PC-3 (cell line): Measurements from ENCODE around the gene HAP1. TPM values are rescaled to one million over a fixed set of nuclear protein-coding genes. Genes with fewer than 3 reads are reported as not detected.
A peak's percentile ranks its signal among the peaks of the same experiment; 100 is the strongest.

ENCODE experiments used
- ATAC-seq: fragments of 200-7000 bp; cut with Tn5 transposase; 2 replicates; pipeline ENCODE4 v1.9.1; 2020; ENCODE audit warnings: mild to moderate bottlenecking, moderate library complexity
- BruUV-seq: library from RNA; stranded (reverse); fragments of 400-500 nt; replicated peaks from 2 replicates; lab custom pipeline; 2021; lab: Mats Ljungman, UMichigan
- CTCF ChIA-PET: fragments of 300-600 bp; sonication (Branson Sonifier 250); formaldehyde crosslinking; loops from one replicate; lab custom pipeline; 2022; ENCODE audit warnings: antibody characterized with exemption; lab: Charles Lee
- POLR2A ChIA-PET: fragments of 300-600 bp; sonication (Branson Sonifier 250); formaldehyde crosslinking; loops from one replicate; lab custom pipeline; 2022; ENCODE audit warnings: antibody characterized with exemption; ENCODE audit not compliant: unreplicated experiment; lab: Charles Lee
- DNase-seq: peaks from one replicate; pipeline ENCODE4 v3.0.0-alpha.2; 2015
- H2AFZ ChIP-seq: fragments of 300-600 bp; sonication (generic); 2 replicates; pipeline ENCODE4 v1.6.0; 2016; ENCODE audit warnings: antibody characterized with exemption, low read length
- H3F3A ChIP-seq: fragments of 300-600 bp; sonication (generic); one replicate; pipeline ENCODE4 v1.6.0; 2017; ENCODE audit warnings: antibody characterized with exemption, low read length, control low read depth, mild to moderate bottlenecking; ENCODE audit not compliant: unreplicated experiment
- H3K27ac ChIP-seq: fragments of 300-600 bp; sonication (generic); 2 replicates; pipeline ENCODE4 v1.5.1; 2016; ENCODE audit warnings: mild to moderate bottlenecking, low read length
- H3K27me3 ChIP-seq: fragments of 300-600 bp; sonication (generic); 2 replicates; pipeline ENCODE4 v1.6.1; 2016; ENCODE audit warnings: low read length, mixed read lengths
- H3K36me3 ChIP-seq: fragments of 300-600 bp; sonication (generic); 2 replicates; pipeline ENCODE4 v1.6.1; 2016; ENCODE audit warnings: low read depth, mixed run types, low read length, mixed read lengths
- H3K4me1 ChIP-seq: fragments of 300-600 bp; sonication (generic); 2 replicates; pipeline ENCODE4 v1.5.1; 2016; ENCODE audit warnings: low read length; ENCODE audit not compliant: insufficient read depth
- H3K4me2 ChIP-seq: fragments of 300-600 bp; sonication (generic); 2 replicates; pipeline ENCODE4 v1.6.0; 2016; ENCODE audit warnings: low read length
- H3K4me3 ChIP-seq: fragments of 300-600 bp; sonication (generic); 2 replicates; pipeline ENCODE4 v1.5.1; 2016; ENCODE audit warnings: mild to moderate bottlenecking, low read length, mixed read lengths
- H3K79me2 ChIP-seq: fragments of 300-600 bp; sonication (generic); 2 replicates; pipeline ENCODE4 v1.6.1; 2017; ENCODE audit warnings: low read length, mixed read lengths
- H3K9ac ChIP-seq: fragments of 300-600 bp; sonication (generic); 2 replicates; pipeline ENCODE4 v1.6.0; 2016; ENCODE audit warnings: mild to moderate bottlenecking, low read length
- H3K9me2 ChIP-seq: fragments of 300-600 bp; sonication (generic); replicated peaks from 2 replicates; pipeline ENCODE4 v1.6.1; 2016; ENCODE audit warnings: mixed run types, low read length, mixed read lengths
- H3K9me3 ChIP-seq: fragments of 300-600 bp; sonication (generic); 2 replicates; pipeline ENCODE4 v1.6.1; 2016; ENCODE audit warnings: low read length, mixed read lengths
- H4K20me1 ChIP-seq: fragments of 300-600 bp; sonication (generic); 2 replicates; pipeline ENCODE4 v1.6.1; 2016; ENCODE audit warnings: low read length, mixed read lengths
- EZH2 ChIP-seq: fragments of 300-600 bp; sonication (generic); IDR thresholded peaks from one replicate; pipeline ENCODE4 v1.6.1; 2017; ENCODE audit warnings: antibody characterized with exemption, mild to moderate bottlenecking, low read length; ENCODE audit not compliant: unreplicated experiment
- EZH2phosphoT487 ChIP-seq: fragments of 300-600 bp; sonication (generic); IDR thresholded peaks from 2 replicates; pipeline ENCODE4 v1.6.1; 2018; ENCODE audit warnings: mild to moderate bottlenecking, antibody characterized with exemption, low read length, borderline replicate concordance
- intact Hi-C: fragments of 100-400 bp; cut with micrococcal nuclease; formaldehyde crosslinking; loops from 2 replicates; pipeline ENCODE4 v1.9.0; 2023
- total RNA-seq: library from RNA; depleted of rRNA; stranded (reverse); fragments of >200 nt; gene quantifications from 2 replicates; pipeline ENCODE4 v1.2.3, GENCODE V29; 2014
- TF ChIP-seq, protein P1 (sequence below): fragments of 300-600 bp; sonication (generic); conservative IDR thresholded peaks from 2 replicates; pipeline ENCODE4 v1.5.1; 2017; ENCODE audit warnings: antibody characterized with exemption, low read depth, mild to moderate bottlenecking, low read length

HAP1 gene
- total RNA-seq, 1 experiment from 2014 or later: 1.2 TPM

DNA sequence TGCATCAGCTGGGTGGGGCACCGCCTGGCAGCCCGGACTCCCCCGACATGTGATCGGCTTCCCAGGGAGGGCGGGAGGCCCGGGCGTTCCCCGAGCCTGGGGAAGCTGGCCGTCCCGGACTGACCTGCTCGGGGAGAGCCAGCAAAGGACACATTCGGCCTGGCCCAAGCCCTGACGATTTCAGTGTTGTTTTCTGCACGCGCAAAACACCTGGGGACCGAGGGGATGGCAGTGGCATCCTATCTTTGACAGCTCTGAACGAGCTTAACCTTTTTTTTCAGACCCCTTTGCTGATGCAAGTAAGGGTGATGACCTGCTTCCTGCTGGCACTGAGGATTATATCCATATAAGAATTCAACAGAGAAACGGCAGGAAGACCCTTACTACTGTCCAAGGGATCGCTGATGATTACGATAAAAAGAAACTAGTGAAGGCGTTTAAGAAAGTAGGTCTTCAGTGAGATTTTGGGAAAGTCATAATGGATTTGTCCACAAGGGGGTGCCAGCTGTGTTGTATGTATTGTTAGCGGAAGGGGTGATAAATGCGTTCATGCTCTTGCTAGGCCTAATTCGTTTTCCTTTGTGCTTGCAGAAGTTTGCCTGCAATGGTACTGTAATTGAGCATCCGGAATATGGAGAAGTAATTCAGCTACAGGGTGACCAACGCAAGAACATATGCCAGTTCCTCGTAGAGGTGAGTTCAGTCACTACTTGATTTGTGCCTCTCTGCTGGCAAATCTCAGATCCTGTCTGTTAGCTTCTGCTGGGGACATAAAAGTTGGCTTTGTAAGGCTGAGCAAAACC lies 44.7 kb downstream of the HAP1 start:
- H3K4me3 ChIP-seq: peak overlapping the region; percentile 97
- no TSS peak for BruUV-seq
- no peak overlapping the region for H2AFZ ChIP-seq
- no peaks in the 10 kb centered on the region for H3K27me3 ChIP-seq
- peak overlapping the region; percentile 100 for H3K9ac ChIP-seq
- peaks cover 6% of the 10 kb centered on the region; the same call in 1 of the 2 replicates for H3K4me1 ChIP-seq
- ATAC-seq: no peak
- ChIA-PET POLR2A (interaction anchor here (0.5 to 0.6 kb wide), 2 partner anchors 164 to 1084 kb away, joined by 3 to 6 read pairs; no protein-coding TSS in a partner anchor), CTCF (interaction anchor here (0.6 kb wide), 2 partner anchors 39 to 823 kb away, joined by 3 to 4 read pairs; partner anchors contain the start of gene KRT12)
- H3K9me2 ChIP-seq: no peaks in the 10 kb centered on the region
- no peaks in the 10 kb centered on the region for H3K9me3 ChIP-seq
- peaks cover 33% of the 10 kb centered on the region for H3K36me3 ChIP-seq
- H3K79me2 ChIP-seq: peaks cover 28% of the 10 kb centered on the region
- TF ChIP-seq EZH2: no peak
- no peak for TF ChIP-seq EZH2phosphoT487
- TF ChIP-seq, protein P1, sequence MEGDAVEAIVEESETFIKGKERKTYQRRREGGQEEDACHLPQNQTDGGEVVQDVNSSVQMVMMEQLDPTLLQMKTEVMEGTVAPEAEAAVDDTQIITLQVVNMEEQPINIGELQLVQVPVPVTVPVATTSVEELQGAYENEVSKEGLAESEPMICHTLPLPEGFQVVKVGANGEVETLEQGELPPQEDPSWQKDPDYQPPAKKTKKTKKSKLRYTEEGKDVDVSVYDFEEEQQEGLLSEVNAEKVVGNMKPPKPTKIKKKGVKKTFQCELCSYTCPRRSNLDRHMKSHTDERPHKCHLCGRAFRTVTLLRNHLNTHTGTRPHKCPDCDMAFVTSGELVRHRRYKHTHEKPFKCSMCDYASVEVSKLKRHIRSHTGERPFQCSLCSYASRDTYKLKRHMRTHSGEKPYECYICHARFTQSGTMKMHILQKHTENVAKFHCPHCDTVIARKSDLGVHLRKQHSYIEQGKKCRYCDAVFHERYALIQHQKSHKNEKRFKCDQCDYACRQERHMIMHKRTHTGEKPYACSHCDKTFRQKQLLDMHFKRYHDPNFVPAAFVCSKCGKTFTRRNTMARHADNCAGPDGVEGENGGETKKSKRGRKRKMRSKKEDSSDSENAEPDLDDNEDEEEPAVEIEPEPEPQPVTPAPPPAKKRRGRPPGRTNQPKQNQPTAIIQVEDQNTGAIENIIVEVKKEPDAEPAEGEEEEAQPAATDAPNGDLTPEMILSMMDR: peak; percentile 64
- H3K27ac ChIP-seq: peak overlapping the region; percentile 95
- DNase-seq: peak; percentile 43
- H3F3A ChIP-seq: peaks cover 33% of the 10 kb centered on the region
- intact Hi-C loops: no loop called here
- H4K20me1 ChIP-seq: peaks cover 32% of the 10 kb centered on the region
- H3K4me2 ChIP-seq: peak overlapping the region; percentile 96

- TF ChIP-seq EZH2phosphoT487 (no peak), EZH2 (no peak)
- TF ChIP-seq, protein P1: no peak
- peak within 1 kb of the TSS; percentile 95 for H3K27ac ChIP-seq
- TSS peak; percentile 41 for BruUV-seq
- peak within 1 kb of the TSS; percentile 100 for H3K9ac ChIP-seq
- H3K9me3 ChIP-seq: no peaks in the 10 kb centered on the region
- peak within 1 kb of the TSS; percentile 96 for H3K4me2 ChIP-seq
- peak within 1 kb of the TSS; percentile 97 for H3K4me3 ChIP-seq
- H4K20me1 ChIP-seq: peaks cover 32% of the 10 kb centered on the region
- H3K4me1 ChIP-seq: peaks cover 6% of the 10 kb centered on the region; the same call in 1 of the 2 replicates
- peak within 1 kb of the TSS; percentile 85 for H2AFZ ChIP-seq
- H3F3A ChIP-seq: peaks cover 33% of the 10 kb centered on the region
- H3K79me2 ChIP-seq: peaks cover 28% of the 10 kb centered on the region
- H3K36me3 ChIP-seq: peaks cover 33% of the 10 kb centered on the region
- no peaks in the 10 kb centered on the region for H3K9me2 ChIP-seq
- H3K27me3 ChIP-seq: no peaks in the 10 kb centered on the region
- ATAC-seq (peak; percentile 76), DNase-seq (peak; percentile 98)
- POLR2A ChIA-PET: interaction anchor here (0.5 to 1.0 kb wide), 14 partner anchors 21 to 1156 kb away, joined by 3 to 9 read pairs (median 4); partner anchors contain the start of gene JUP
- CTCF ChIA-PET: interaction anchor here (0.6 to 1.1 kb wide), 6 partner anchors 10 to 140 kb away, joined by 3 to 5 read pairs (median 3); no protein-coding TSS in a partner anchor
- intact Hi-C loops: no loop called here
Observed at GRCh38 chr17:41688641-41689496, 45.6 kb downstream of the HAP1 start, which contains the start of gene EIF1. Gene EIF1, plus strand, starts transcription at chr17:41688885. Its CDS starts 154 bp downstream, at chr17:41689039.
